Esophagus squamous epithelium (tissue), 4 donors: ENCODE data around the gene CDH13.

Source experiments
- CTCF ChIP-seq, 6 experiments: fragments of 450-650 bp in 4 of 6; fragments of 200-600 bp in 2 of 6; sonication (generic) in 2 of 6; IDR thresholded peaks; one replicate each; pipeline ENCODE4 v1.5.1; 2016 to 2019; ENCODE audit warnings: antibody characterized with exemption in 6 of 6, mild to moderate bottlenecking in 4 of 6, moderate library complexity in 4 of 6
- POLR2A ChIP-seq, 4 donors: fragments of 450-650 bp; IDR thresholded peaks; one replicate each; pipeline ENCODE4 v1.6.1; 2017; ENCODE audit warnings: antibody characterized with exemption in 4 of 4, mild to moderate bottlenecking in 4 of 4, moderate library complexity in 3 of 4

- no peak for TF ChIP-seq POLR2A (IDR thresholded peaks at IDR 0.05)
- TF ChIP-seq CTCF (IDR thresholded peaks at IDR 0.05), result no peak
Observed at GRCh38 chr16:82888591-82889001, 261.8 kb downstream of the CDH13 start.
